SK-N-SH (cell line): ENCODE results near the gene ZBTB43. TPM values are rescaled to one million over a fixed set of nuclear protein-coding genes. Genes with fewer than 3 reads are reported as not detected.

Source experiments
- CTCF ChIA-PET: fragments of 300-600, 350-600 bp; formaldehyde crosslinking; extraction: SDS; loops from one replicate; lab custom pipeline; 2021; lab: Yijun Ruan, JAX
- POLR2A ChIA-PET: fragments of 350-600 bp; sonication (Branson Sonifier 250); formaldehyde crosslinking; extraction: SDS; loops from one replicate; lab custom pipeline; 2020; ENCODE audit warnings: antibody characterized with exemption, inconsistent platforms; lab: Yijun Ruan, JAX
- DNase-seq: peaks from one replicate; pipeline ENCODE4 v3.0.0; 2012
- H2AFZ ChIP-seq: fragments of 200-600 bp; sonication (generic); 2 replicates; pipeline ENCODE4 v1.8.1; 2016; ENCODE audit warnings: antibody characterized with exemption, mild to moderate bottlenecking, low read depth
- H3F3A ChIP-seq: fragments of 200-600 bp; sonication (generic); replicated peaks from 2 replicates; pipeline ENCODE3; 2016; ENCODE audit warnings: antibody characterized with exemption, mild to moderate bottlenecking; ENCODE audit not compliant: insufficient read depth
- H3K27ac ChIP-seq, 2 experiments: fragments of 200-500 bp in 1 of 2; fragments of 200-600 bp in 1 of 2; sonication (Bioruptor generic) in 1 of 2; sonication (generic), shearing (Covaris generic) in 1 of 2; 2 replicates each; pipeline versions ENCODE4 v1.5.1 to v1.6.1; 2014 to 2016; ENCODE audit warnings: low read depth in 2 of 2, inconsistent platforms in 1 of 2, low read length in 1 of 2, mild to moderate bottlenecking in 1 of 2, mixed read lengths in 1 of 2
- H3K27me3 ChIP-seq: fragments of 200-600 bp; sonication (generic), shearing (Covaris generic); 2 replicates; pipeline ENCODE4 v1.6.1; 2016; ENCODE audit warnings: mixed run types; ENCODE audit not compliant: insufficient read depth
- H3K36me3 ChIP-seq, 2 experiments: fragments of 200-500 bp in 1 of 2; fragments of 200-600 bp in 1 of 2; sonication (Bioruptor generic) in 1 of 2; sonication (generic) in 1 of 2; replicated peaks in 1 of 2; 2 replicates each; pipeline versions ENCODE3 to v1.5.1; 2014 to 2016; ENCODE audit warnings: low read length in 1 of 2, mild to moderate bottlenecking in 1 of 2; ENCODE audit not compliant: insufficient read depth in 2 of 2, control insufficient read depth in 1 of 2
- H3K4me1 ChIP-seq, 2 experiments: fragments of 200-500 bp in 1 of 2; fragments of 200-600 bp in 1 of 2; sonication (Bioruptor generic) in 1 of 2; sonication (generic), shearing (Covaris generic) in 1 of 2; 2 replicates each; pipeline versions ENCODE4 v1.5.1 to v1.6.1; 2014 to 2016; ENCODE audit warnings: low read depth in 1 of 2, low read length in 1 of 2, mixed run types in 1 of 2; ENCODE audit not compliant: insufficient read depth in 2 of 2, control insufficient read depth in 1 of 2
- H3K4me2 ChIP-seq: fragments of 200-600 bp; sonication (generic), shearing (Covaris generic); 2 replicates; pipeline ENCODE4 v1.6.1; 2017; ENCODE audit warnings: mixed run types
- H3K4me3 ChIP-seq, 2 experiments: fragments of 200-500 bp in 1 of 2; fragments of 200-600 bp in 1 of 2; sonication (Bioruptor generic) in 1 of 2; sonication (generic), shearing (Covaris generic) in 1 of 2; 2 replicates each; pipeline versions ENCODE4 v1.5.1 to v1.8.1; 2014 to 2016; ENCODE audit warnings: low read depth in 2 of 2, inconsistent platforms in 1 of 2, low read length in 1 of 2, mild to moderate bottlenecking in 1 of 2, mixed read lengths in 1 of 2, moderate library complexity in 1 of 2
- H3K79me2 ChIP-seq: fragments of 200-600 bp; sonication (generic); 2 replicates; pipeline ENCODE4 v1.8.1; 2017; ENCODE audit warnings: mild to moderate bottlenecking; ENCODE audit not compliant: insufficient read depth
- H3K9ac ChIP-seq: fragments of 200-600 bp; sonication (generic); 2 replicates; pipeline ENCODE4 v1.6.1; 2017; ENCODE audit warnings: mixed run types
- H3K9me2 ChIP-seq: fragments of 200-600 bp; sonication (generic); 2 replicates; pipeline ENCODE4 v1.6.1; 2017; ENCODE audit warnings: mixed run types
- H3K9me3 ChIP-seq: fragments of 200-600 bp; sonication (generic); 2 replicates; pipeline ENCODE4 v1.6.1; 2017; ENCODE audit warnings: mixed run types, mild to moderate bottlenecking, moderate library complexity
- H4K20me1 ChIP-seq: fragments of 200-600 bp; sonication (generic); 2 replicates; pipeline ENCODE4 v1.6.1; 2017; ENCODE audit warnings: mild to moderate bottlenecking, mixed run types; ENCODE audit not compliant: insufficient read depth
- FOSL2 ChIP-seq: IDR thresholded peaks from 2 replicates; pipeline ENCODE4 v1.4.0; 2012; ENCODE audit warnings: low read depth, mild to moderate bottlenecking, moderate library complexity, borderline replicate concordance
- GABPA ChIP-seq: IDR thresholded peaks from 2 replicates; pipeline ENCODE4 v1.4.0; 2012; ENCODE audit warnings: low read depth, mild to moderate bottlenecking
- NRF1 ChIP-seq: IDR thresholded peaks from 2 replicates; pipeline ENCODE4 v1.6.1; 2012; ENCODE audit warnings: low read depth, mild to moderate bottlenecking, low read length
- RCOR1 ChIP-seq: fragments of 150-350 bp; IDR thresholded peaks from 2 replicates; pipeline ENCODE4 v1.6.1; 2017; ENCODE audit warnings: antibody characterized with exemption, low read length
- SIN3A ChIP-seq: IDR thresholded peaks from 2 replicates; pipeline ENCODE4 v1.6.1; 2012; ENCODE audit warnings: low read depth, mild to moderate bottlenecking, low read length, moderate library complexity, borderline replicate concordance
- TCF12 ChIP-seq: IDR thresholded peaks from 2 replicates; pipeline ENCODE4 v1.4.0; 2012
- WGBS: methylation state at CpG from one replicate; pipeline ENCODE4 v1.1.6; 2017; ENCODE audit warnings: low lambda C conversion rate; 5-methylcytosine and 5-hydroxymethylcytosine counted together
- polyA plus RNA-seq, 3 experiments: library from polyadenylated mRNA; depleted of rRNA; stranded (reverse); fragments of >200 nt; gene quantifications; 2 replicates each; pipeline ENCODE4 v1.2.3, GENCODE V29; 2012
- TF ChIP-seq, protein P1 (sequence below): fragments of 150-350 bp; IDR thresholded peaks from 2 replicates; pipeline ENCODE4 v1.6.1; 2017; ENCODE audit warnings: antibody characterized with exemption, low read length, low read depth, borderline replicate concordance
- TF ChIP-seq, protein P2 (sequence below): IDR thresholded peaks from 2 replicates; pipeline ENCODE4 v1.4.0; 2012; ENCODE audit warnings: low read depth, borderline replicate concordance

ZBTB43 gene
- polyA plus RNA-seq, 1 of the 3 experiments (the other 2 are of a cell fraction) = 3.5 TPM

DNA sequence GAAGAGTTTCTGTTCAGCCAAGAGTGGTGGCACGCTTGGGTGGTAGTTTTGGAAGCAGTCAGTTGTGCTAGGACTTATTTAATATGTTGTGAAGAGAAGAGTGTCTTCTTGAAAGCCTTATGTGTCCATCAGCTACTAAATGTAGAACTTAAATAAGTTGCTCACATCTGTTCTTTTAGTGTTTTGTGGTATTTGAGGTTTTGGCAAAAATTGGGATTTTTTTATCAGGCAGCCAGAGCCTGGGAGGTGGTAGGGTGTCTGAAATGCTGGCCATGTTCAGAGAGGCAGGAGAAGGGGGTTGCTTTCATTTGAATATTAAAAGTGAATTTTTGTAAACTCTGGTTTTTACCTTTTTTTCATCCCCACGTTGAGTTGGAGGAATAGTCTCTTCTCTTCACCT, 31.4 kb downstream of the ZBTB43 start:
- peaks cover 35% of the 10 kb centered on the region for H3K79me2 ChIP-seq

DNA sequence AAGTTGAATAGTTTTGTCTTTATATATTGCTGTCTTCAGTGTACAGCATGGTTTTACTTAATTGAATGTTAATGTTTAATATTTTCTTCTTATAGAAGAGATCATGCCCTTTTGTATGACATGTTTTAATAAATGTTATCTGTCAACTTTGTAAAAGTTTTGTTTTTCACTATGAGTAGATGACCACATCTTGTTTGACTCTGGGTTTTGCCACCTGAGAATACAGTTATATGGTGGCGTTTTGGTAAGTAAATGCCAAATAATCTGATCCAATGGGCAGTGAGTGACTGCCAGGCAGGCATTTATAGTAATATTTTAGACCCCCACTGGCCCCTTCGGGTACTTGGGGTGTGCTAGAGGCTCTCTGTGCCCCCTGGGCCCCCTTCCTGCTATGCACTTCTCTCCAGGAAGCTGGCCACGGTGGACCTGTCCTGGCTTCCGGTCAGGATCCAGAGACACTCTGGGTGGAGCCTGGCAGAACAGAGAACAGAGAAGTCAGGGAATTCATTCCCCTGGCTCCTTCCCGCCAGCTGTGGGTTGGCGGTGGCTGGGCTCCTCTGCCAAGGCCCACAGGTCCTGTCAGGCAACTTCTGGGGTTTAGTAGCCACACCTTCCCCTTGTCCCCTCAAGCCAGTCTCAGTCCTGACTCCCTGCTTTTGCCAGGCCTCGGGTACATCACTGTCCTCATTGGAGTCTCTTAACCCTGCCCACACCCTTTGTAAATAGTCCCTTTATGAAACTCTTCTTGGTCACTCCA, 33.4 kb downstream of the ZBTB43 start:
- H3K9me2 ChIP-seq = no peaks in the 10 kb centered on the region
- H3K79me2 ChIP-seq = peaks cover 23% of the 10 kb centered on the region
- no peak overlapping the region for H3K4me3 ChIP-seq
- H3K9me3 ChIP-seq = no peaks in the 10 kb centered on the region
- ChIA-PET POLR2A (interaction anchor here (1.0 kb wide), 1 partner anchor 33 kb away, joined by 3 read pairs; the partner anchor contains the start of gene ZBTB43), CTCF (interaction anchor here (1.4 kb wide), 1 partner anchor 148 kb away, joined by 4 read pairs; no protein-coding TSS in a partner anchor)
- H3K4me2 ChIP-seq = no peak overlapping the region
- DNase-seq = no peak
- H3F3A ChIP-seq = peaks cover 11% of the 10 kb centered on the region
- TF ChIP-seq GABPA (no peak), FOSL2 (no peak), RCOR1 (no peak), TCF12 (no peak)
- TF ChIP-seq, protein P1, sequence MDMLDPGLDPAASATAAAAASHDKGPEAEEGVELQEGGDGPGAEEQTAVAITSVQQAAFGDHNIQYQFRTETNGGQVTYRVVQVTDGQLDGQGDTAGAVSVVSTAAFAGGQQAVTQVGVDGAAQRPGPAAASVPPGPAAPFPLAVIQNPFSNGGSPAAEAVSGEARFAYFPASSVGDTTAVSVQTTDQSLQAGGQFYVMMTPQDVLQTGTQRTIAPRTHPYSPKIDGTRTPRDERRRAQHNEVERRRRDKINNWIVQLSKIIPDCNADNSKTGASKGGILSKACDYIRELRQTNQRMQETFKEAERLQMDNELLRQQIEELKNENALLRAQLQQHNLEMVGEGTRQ = no peak
- H2AFZ ChIP-seq = no peak overlapping the region
- peaks cover 33% of the 10 kb centered on the region for H4K20me1 ChIP-seq
- WGBS = 91% methylated on average over 6 of the region's 7 CpGs
- H3K4me1 ChIP-seq = 0 out of 4 replicates have a peak, but pooled peaks cover 0 to 3% of the 10 kb centered on the region in 2 experiments
- no peak overlapping the region for H3K9ac ChIP-seq
- H3K36me3 ChIP-seq = peaks cover 23 to 41% of the 10 kb centered on the region in 2 experiments
- no peaks in the 10 kb centered on the region for H3K27me3 ChIP-seq
- no peak overlapping the region for H3K27ac ChIP-seq

More for the DNA sequence above, 31.4 kb downstream of the ZBTB43 start:
- Histone ChIP-seq H3K9me3 (no peaks in the 10 kb centered on the region), H3K27me3 (no peaks in the 10 kb centered on the region), H3K9ac (no peak overlapping the region), H3K36me3 (peaks cover 31 to 51% of the 10 kb centered on the region in 2 experiments), H4K20me1 (peaks cover 33% of the 10 kb centered on the region), H3K4me2 (no peak overlapping the region), H3K4me3 (no peak overlapping the region), H3K4me1 (no peaks in the 10 kb centered on the region), H3K9me2 (no peaks in the 10 kb centered on the region), H3K27ac (no peak overlapping the region), H3F3A (peaks cover 9% of the 10 kb centered on the region), H2AFZ (no peak overlapping the region)
- TF ChIP-seq, protein P2, sequence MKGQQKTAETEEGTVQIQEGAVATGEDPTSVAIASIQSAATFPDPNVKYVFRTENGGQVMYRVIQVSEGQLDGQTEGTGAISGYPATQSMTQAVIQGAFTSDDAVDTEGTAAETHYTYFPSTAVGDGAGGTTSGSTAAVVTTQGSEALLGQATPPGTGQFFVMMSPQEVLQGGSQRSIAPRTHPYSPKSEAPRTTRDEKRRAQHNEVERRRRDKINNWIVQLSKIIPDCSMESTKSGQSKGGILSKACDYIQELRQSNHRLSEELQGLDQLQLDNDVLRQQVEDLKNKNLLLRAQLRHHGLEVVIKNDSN = no peak
- TF ChIP-seq FOSL2 = no peak
- CTCF ChIA-PET = no interaction called here
- 100% methylated on average over 2 of the region's 2 CpGs for WGBS
- POLR2A ChIA-PET = no interaction called here
- DNase-seq = no peak

DNA sequence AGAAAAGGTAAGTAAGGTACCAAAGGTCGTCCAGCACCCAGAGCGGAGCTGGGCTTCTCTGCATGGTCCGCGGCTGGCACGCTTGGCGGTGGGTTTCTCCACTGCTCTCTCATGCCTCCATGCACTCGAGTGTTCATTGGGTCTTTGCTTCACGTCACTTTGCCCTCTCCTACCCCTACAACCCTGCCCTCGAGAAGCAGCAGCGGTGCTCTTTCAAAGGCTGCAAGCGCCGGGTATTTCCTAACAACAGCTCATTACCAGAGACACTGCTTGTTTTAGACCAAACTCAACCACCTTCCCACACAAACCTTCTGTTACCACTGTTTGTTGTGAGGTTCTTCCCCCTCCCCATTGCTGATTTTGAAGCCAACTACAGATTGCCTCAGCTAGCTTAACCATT, 34.1 kb downstream of the ZBTB43 start:
- peaks cover 17% of the 10 kb centered on the region for H3F3A ChIP-seq
- no peaks in the 10 kb centered on the region for H3K9me3 ChIP-seq
- H3K36me3 ChIP-seq = peaks cover 16 to 35% of the 10 kb centered on the region in 2 experiments
- POLR2A ChIA-PET = interaction anchor here (1.0 kb wide), 1 partner anchor 34 kb away, joined by 3 read pairs; the partner anchor contains the start of gene ZBTB43
- H4K20me1 ChIP-seq = peaks cover 29% of the 10 kb centered on the region
- H3K4me2 ChIP-seq = no peak overlapping the region
- H3K27ac ChIP-seq = no peak overlapping the region
- TF ChIP-seq NRF1 (no peak), SIN3A (no peak)
- TF ChIP-seq, all 33 proteins: peak for 0
- Histone ChIP-seq H3K27me3 (no peaks in the 10 kb centered on the region), H3K4me1 (peaks cover 0 to 10% of the 10 kb centered on the region in 2 experiments; a peak in 1 of 4 replicates), H2AFZ (no peak overlapping the region), H3K79me2 (peaks cover 23% of the 10 kb centered on the region), H3K4me3 (no peak overlapping the region), H3K9me2 (no peaks in the 10 kb centered on the region), H3K9ac (no peak overlapping the region)
- CTCF ChIA-PET = interaction anchor here (0.6 to 1.4 kb wide), 2 partner anchors 149 to 236 kb away, joined by 3 to 4 read pairs; no protein-coding TSS in a partner anchor
- WGBS = 94% methylated on average over 12 of the region's 12 CpGs
- DNase-seq = no peak
